Activated CD4-positive, alpha-beta memory T cell treated with anti-CD3 and anti-CD28 coated beads for 36 hours (primary cell): ENCODE measurements around the gene TEDC2. TPM values are rescaled to one million over a fixed set of nuclear protein-coding genes. Genes with fewer than 3 reads are reported as not detected.

ENCODE experiments used
- CTCF ChIA-PET: fragments of 350-600 bp; sonication (Branson Sonifier 250); formaldehyde crosslinking; loops from one replicate; lab custom pipeline; 2021; ENCODE audit warnings: antibody characterized with exemption, inconsistent platforms; lab: Charles Lee
- POLR2A ChIA-PET: fragments of 350-600 bp; sonication (Branson Sonifier 250); formaldehyde crosslinking; loops from one replicate; lab custom pipeline; 2021; ENCODE audit warnings: antibody characterized with exemption; lab: Charles Lee
- DNase-seq: peaks from one replicate; pipeline ENCODE4 v3.0.0-alpha.2; 2020
- H3K27ac Mint-ChIP-seq: one replicate; pipeline ENCODE4 v1.8.0; 2021; ENCODE audit warnings: mixed read lengths
- H3K27me3 Mint-ChIP-seq: one replicate; pipeline ENCODE4 v1.8.0; 2021; ENCODE audit warnings: mixed read lengths
- H3K36me3 Mint-ChIP-seq: one replicate; pipeline ENCODE4 v1.8.0; 2021; ENCODE audit warnings: mixed read lengths
- H3K4me1 Mint-ChIP-seq: one replicate; pipeline ENCODE4 v1.8.0; 2021; ENCODE audit warnings: low read depth, mixed read lengths
- H3K4me3 Mint-ChIP-seq: one replicate; pipeline ENCODE4 v1.8.0; 2021; ENCODE audit warnings: mild to moderate bottlenecking, mixed read lengths
- H3K9me3 Mint-ChIP-seq: one replicate; pipeline ENCODE4 v1.8.0; 2021; ENCODE audit warnings: mixed read lengths
- intact Hi-C: fragments of 100-400 bp; cut with micrococcal nuclease; formaldehyde crosslinking; loops from one replicate; pipeline ENCODE4 v1.15.1; 2023
- total RNA-seq, 2 experiments: library from RNA; stranded (reverse); gene quantifications; one replicate each; pipeline ENCODE4 v1.2.3, GENCODE V29; 2021

The TEDC2 gene
- 10 to 100 TPM; 23.9 to 24.3 TPM for total RNA-seq

GRCh38 chr16:2459647-2460390 is at the start of gene TEDC2:
Gene TEDC2 (plus strand): TSS chr16:2460109. CDS start chr16:2460145, 36 bp downstream.
- Mint-ChIP-seq H3K4me1 (peaks cover 7% of the 10 kb centered on the region), H3K9me3 (no peaks in the 10 kb centered on the region), H3K27me3 (no peaks in the 10 kb centered on the region), H3K36me3 (peaks cover 18% of the 10 kb centered on the region), H3K27ac (peak within 1 kb of the TSS; percentile 64), H3K4me3 (peak within 1 kb of the TSS; percentile 77)
- DNase-seq, result peak; percentile 98
- ChIA-PET POLR2A (interaction anchor here (1.0 to 1.7 kb wide), 7 partner anchors 10 to 208 kb away, joined by 3 to 6 read pairs (median 4); partner anchors contain the start of genes CCNF, ECI1 and TBC1D24), CTCF (interaction anchor here (0.7 to 1.8 kb wide), 9 partner anchors 9 to 437 kb away, joined by 3 to 10 read pairs (median 3); partner anchors contain the start of genes ABCA3 and TBC1D24)
- intact Hi-C loops, result no loop called here

- Mint-ChIP-seq H3K27ac (no peak overlapping the region), H3K9me3 (no peaks in the 10 kb centered on the region), H3K4me1 (no peaks in the 10 kb centered on the region), H3K36me3 (no peaks in the 10 kb centered on the region), H3K4me3 (no peak overlapping the region), H3K27me3 (no peaks in the 10 kb centered on the region)
- ChIA-PET POLR2A (no interaction called here), CTCF (no interaction called here)
- no peak for DNase-seq
- intact Hi-C loops, result no loop called here
Observed at GRCh38 chr16:2415085-2415484, 44.8 kb upstream of the TEDC2 start.

GRCh38 chr16:2420035-2420434 is 39.9 kb upstream of the TEDC2 start:
- peaks cover 6% of the 10 kb centered on the region for H3K4me1 Mint-ChIP-seq
- H3K27ac Mint-ChIP-seq, result no peak overlapping the region
- ChIA-PET POLR2A (no interaction called here), CTCF (no interaction called here)
- no peaks in the 10 kb centered on the region for H3K27me3 Mint-ChIP-seq
- intact Hi-C loops, result no loop called here
- no peak overlapping the region for H3K4me3 Mint-ChIP-seq
- H3K9me3 Mint-ChIP-seq, result no peaks in the 10 kb centered on the region
- H3K36me3 Mint-ChIP-seq, result no peaks in the 10 kb centered on the region
- DNase-seq, result no peak

GRCh38 chr16:2422123-2422867 is 37.6 kb upstream of the TEDC2 start:
- ChIA-PET POLR2A (no interaction called here), CTCF (interaction anchor here (0.7 to 1.8 kb wide), 5 partner anchors 8 to 82 kb away, joined by 3 to 6 read pairs (median 5); partner anchors contain the start of genes ABCA3 and CCNF)
- H3K9me3 Mint-ChIP-seq, result no peaks in the 10 kb centered on the region
- no peak overlapping the region for H3K4me3 Mint-ChIP-seq
- no peak overlapping the region for H3K27ac Mint-ChIP-seq
- H3K4me1 Mint-ChIP-seq, result peaks cover 6% of the 10 kb centered on the region
- H3K27me3 Mint-ChIP-seq, result no peaks in the 10 kb centered on the region
- no peak for DNase-seq
- no peaks in the 10 kb centered on the region for H3K36me3 Mint-ChIP-seq
- intact Hi-C loops, result no loop called here

GRCh38 chr16:2424061-2425007 is 35.6 kb upstream of the TEDC2 start:
- no peaks in the 10 kb centered on the region for H3K9me3 Mint-ChIP-seq
- no peaks in the 10 kb centered on the region for H3K27me3 Mint-ChIP-seq
- peaks cover 11% of the 10 kb centered on the region for H3K4me1 Mint-ChIP-seq
- H3K4me3 Mint-ChIP-seq, result no peak overlapping the region
- POLR2A ChIA-PET, result no interaction called here
- intact Hi-C loops, result loop anchor here (5.0 kb wide), 1 partner anchor 48 kb away; the partner anchor contains the start of gene NTN3
- H3K36me3 Mint-ChIP-seq, result no peaks in the 10 kb centered on the region
- CTCF ChIA-PET, result interaction anchor here (1.8 kb wide), 1 partner anchor 84 kb away, joined by 6 read pairs; the partner anchor contains the start of gene ABCA3
- H3K27ac Mint-ChIP-seq, result no peak overlapping the region
- no peak for DNase-seq

GRCh38 chr16:2425008-2425518 is 34.8 kb upstream of the TEDC2 start:
- no peak for DNase-seq
- H3K27me3 Mint-ChIP-seq, result no peaks in the 10 kb centered on the region
- H3K4me3 Mint-ChIP-seq, result no peak overlapping the region
- H3K4me1 Mint-ChIP-seq, result peaks cover 14% of the 10 kb centered on the region
- H3K27ac Mint-ChIP-seq, result no peak overlapping the region
- H3K9me3 Mint-ChIP-seq, result no peaks in the 10 kb centered on the region
- intact Hi-C loops, result loop anchor here (5.0 kb wide), 1 partner anchor 47 kb away; the partner anchor contains the start of gene NTN3
- POLR2A ChIA-PET, result no interaction called here
- CTCF ChIA-PET, result no interaction called here
- peaks cover 3% of the 10 kb centered on the region for H3K36me3 Mint-ChIP-seq

- no peak for DNase-seq
- intact Hi-C loops, result loop anchor here (5.0 kb wide), 1 partner anchor 46 kb away; the partner anchor contains the start of gene NTN3
- H3K4me1 Mint-ChIP-seq, result peaks cover 22% of the 10 kb centered on the region
- H3K9me3 Mint-ChIP-seq, result no peaks in the 10 kb centered on the region
- POLR2A ChIA-PET, result no interaction called here
- CTCF ChIA-PET, result no interaction called here
- no peak overlapping the region for H3K4me3 Mint-ChIP-seq
- no peaks in the 10 kb centered on the region for H3K27me3 Mint-ChIP-seq
- no peak overlapping the region for H3K27ac Mint-ChIP-seq
- H3K36me3 Mint-ChIP-seq, result peaks cover 10% of the 10 kb centered on the region
Observed at GRCh38 chr16:2425825-2426430, 34.0 kb upstream of the TEDC2 start.

GRCh38 chr16:2426941-2427361 is 33.0 kb upstream of the TEDC2 start:
- Mint-ChIP-seq H3K4me1 (peaks cover 24% of the 10 kb centered on the region), H3K4me3 (no peak overlapping the region), H3K27me3 (no peaks in the 10 kb centered on the region), H3K36me3 (peaks cover 13% of the 10 kb centered on the region), H3K9me3 (no peaks in the 10 kb centered on the region), H3K27ac (no peak overlapping the region)
- POLR2A ChIA-PET, result no interaction called here
- no peak for DNase-seq
- intact Hi-C loops, result loop anchor here (5.0 kb wide), 1 partner anchor 45 kb away; the partner anchor contains the start of gene NTN3
- CTCF ChIA-PET, result interaction anchor here (0.9 to 1.3 kb wide), 2 partner anchors 13 to 33 kb away, joined by 3 read pairs; partner anchors contain the start of gene TEDC2

GRCh38 chr16:2427526-2427925 is 32.4 kb upstream of the TEDC2 start:
- peaks cover 16% of the 10 kb centered on the region for H3K36me3 Mint-ChIP-seq
- peak overlapping the region; percentile 50 for H3K4me3 Mint-ChIP-seq
- H3K4me1 Mint-ChIP-seq, result peaks cover 20% of the 10 kb centered on the region
- POLR2A ChIA-PET, result no interaction called here
- H3K27ac Mint-ChIP-seq, result no peak overlapping the region
- intact Hi-C loops, result loop anchor here (5.0 kb wide), 1 partner anchor 45 kb away; the partner anchor contains the start of gene NTN3
- H3K9me3 Mint-ChIP-seq, result no peaks in the 10 kb centered on the region
- CTCF ChIA-PET, result interaction anchor here (0.9 to 1.3 kb wide), 2 partner anchors 12 to 32 kb away, joined by 3 read pairs; partner anchors contain the start of gene TEDC2
- no peaks in the 10 kb centered on the region for H3K27me3 Mint-ChIP-seq
- no peak for DNase-seq

- ChIA-PET POLR2A (interaction anchor here (0.7 to 1.1 kb wide), 3 partner anchors 9 to 46 kb away, joined by 3 to 5 read pairs (median 4); partner anchors contain the start of gene TBC1D24), CTCF (interaction anchor here (1.3 kb wide), 1 partner anchor 31 kb away, joined by 3 read pairs; the partner anchor contains the start of gene TEDC2)
- Mint-ChIP-seq H3K4me1 (peaks cover 19% of the 10 kb centered on the region), H3K27me3 (no peaks in the 10 kb centered on the region), H3K27ac (peak overlapping the region; percentile 69), H3K9me3 (no peaks in the 10 kb centered on the region), H3K36me3 (peaks cover 23% of the 10 kb centered on the region), H3K4me3 (peak overlapping the region; percentile 84)
- DNase-seq, result peak; percentile 47
- intact Hi-C loops, result loop anchor here (2.0 to 5.0 kb wide), 4 partner anchors 44 to 465 kb away; partner anchors contain the start of genes ABCA3, NTN3 and RNPS1
Observed at GRCh38 chr16:2428051-2428783, 31.7 kb upstream of the TEDC2 start.
